GM21390 (cell line): ENCODE measurements around the gene DNMT3B.
"Not testable (repeated sequence)": the region's sequence is repeated elsewhere in the genome, so short reads cannot be mapped to it uniquely, and the experiment has no call there.

Experiments used
- ATAC-seq: cut with Tn5 transposase; IDR thresholded peaks from one replicate; pipeline ENCODE4 v1.9.1; 2021; ENCODE audit not compliant: unreplicated experiment

Gene DNMT3B

GRCh38 chr20:32761831-32762753, at the start of gene DNMT3B:
TSS of gene DNMT3B (plus strand) at chr20:32762385. CDS start at chr20:32780324, 17,939 bp downstream.
- ATAC-seq = peak; percentile 68

DNA sequence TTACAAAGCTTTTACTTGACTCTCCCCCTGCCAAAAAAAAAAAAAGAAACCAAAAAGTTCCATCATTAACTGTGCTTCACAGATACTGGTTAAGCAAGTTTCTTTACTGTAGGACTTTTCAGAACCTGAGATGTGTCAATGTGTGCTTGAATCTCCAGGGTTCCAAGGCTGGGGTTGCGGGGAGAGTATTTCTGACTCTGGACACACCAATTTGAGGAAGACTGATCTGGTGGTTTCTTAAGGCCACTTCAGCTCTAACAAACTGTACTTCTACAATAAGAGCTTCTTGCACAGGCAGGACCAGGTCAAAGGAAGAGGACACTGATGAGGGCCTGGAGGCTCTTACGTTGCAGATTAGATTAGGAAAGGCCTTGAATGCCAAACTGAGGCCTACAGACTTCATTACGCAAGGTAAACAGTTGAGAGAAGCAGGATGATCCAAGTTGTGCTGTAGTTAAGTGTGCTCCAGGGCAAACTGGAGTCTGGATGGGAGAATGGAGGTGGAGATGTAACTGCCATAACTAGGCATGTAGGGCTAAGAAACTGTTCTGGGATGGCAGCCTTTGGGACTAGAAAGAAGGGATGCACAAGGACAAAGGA, 43.3 kb upstream of the DNMT3B start:
- no peak for ATAC-seq

GRCh38 chr20:32727683-32728082, 34.5 kb upstream of the DNMT3B start:
- no peak for ATAC-seq

DNA sequence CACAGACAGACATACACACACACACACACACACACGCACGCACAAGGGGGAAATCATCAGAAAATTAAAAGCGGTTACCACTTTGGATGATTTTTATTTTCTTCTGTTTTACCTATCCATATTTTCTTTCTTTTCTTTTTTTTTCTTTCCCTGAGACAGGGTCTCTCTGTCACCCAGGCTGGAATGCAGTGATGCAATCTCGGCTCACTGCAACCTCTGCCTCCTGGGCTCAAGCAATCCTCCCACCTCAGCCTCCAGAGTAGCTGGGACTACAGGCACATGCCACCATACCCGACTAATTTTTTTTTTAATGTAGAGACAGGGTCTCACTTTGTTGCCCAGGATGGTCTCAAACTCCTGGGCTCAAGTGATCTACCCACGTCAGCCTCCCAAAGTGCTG, 33.8 kb upstream of the DNMT3B start:
- not testable (repeated sequence) for ATAC-seq

GRCh38 chr20:32729334-32729733, 32.9 kb upstream of the DNMT3B start:
- not testable (repeated sequence) for ATAC-seq

DNA sequence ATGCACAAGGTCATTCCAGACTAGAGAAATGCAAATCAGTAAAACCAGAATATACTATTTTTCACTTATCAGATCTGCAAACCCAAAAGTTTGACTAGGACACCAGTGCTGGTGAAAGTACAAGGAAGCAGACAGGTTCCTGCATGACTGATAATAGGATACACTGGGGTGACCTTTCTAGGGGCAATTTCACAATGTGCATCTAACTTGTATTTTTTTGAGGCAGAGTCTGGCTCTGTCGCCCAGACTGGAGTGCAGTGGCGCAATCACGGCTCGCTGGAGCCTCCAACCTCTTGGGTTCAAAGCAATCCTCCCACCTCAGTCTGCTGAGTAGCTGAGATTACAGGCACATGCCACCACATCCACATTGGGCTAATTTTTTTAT, 30.3 kb upstream of the DNMT3B start:
- no peak for ATAC-seq

- ATAC-seq = no peak
These were observed 24.6 kb upstream of the DNMT3B start for GRCh38 chr20:32737371-32738223.

GRCh38 chr20:32741151-32741550, 21.0 kb upstream of the DNMT3B start:
- ATAC-seq = no peak

DNA sequence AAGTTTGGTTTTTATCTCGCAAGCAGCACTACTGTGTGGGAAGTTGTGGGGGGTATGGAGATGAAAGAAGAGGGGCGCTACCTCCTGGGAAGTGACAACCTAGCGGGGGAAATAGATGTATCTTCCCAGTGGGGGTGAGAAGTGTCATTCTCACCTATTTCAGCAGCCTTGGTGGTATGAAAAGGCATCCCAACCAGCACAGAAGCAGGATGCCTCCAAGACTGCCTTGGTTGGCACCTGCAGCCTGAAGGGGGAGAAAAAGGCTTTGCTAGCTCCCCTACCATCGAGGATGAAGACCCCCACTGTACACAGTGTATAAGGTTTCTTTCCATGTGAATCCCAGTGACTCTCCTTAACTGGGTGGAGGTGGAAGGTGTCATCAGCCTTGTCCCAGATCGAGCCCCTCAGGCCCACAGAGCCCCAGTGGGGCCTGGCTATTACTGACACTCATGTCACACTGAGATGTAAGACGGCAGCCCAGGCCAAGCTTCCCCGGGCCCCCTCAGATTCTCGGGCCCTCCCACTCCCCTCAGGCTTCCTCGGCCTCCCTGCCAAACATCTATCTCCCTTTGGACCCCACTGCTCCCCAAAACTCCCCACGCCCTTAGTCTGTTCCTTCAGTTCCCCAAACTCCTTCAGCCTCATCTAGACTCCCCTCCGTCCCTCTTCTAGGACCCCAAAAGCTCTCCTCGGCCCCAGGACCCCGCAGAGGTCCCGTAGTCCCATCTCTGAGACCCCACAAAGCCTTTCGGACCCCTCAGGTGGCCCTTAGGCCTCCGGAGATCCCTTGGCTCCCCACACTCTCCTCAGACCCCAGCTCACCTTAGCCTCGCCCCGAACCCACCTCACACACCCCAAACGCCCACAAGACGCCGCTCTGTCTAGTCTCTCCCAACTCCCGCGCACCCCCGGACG, 19.6 kb upstream of the DNMT3B start:
- ATAC-seq = no peak

GRCh38 chr20:32743237-32744112, 18.7 kb upstream of the DNMT3B start, which contains the start of gene COMMD7:
TSS of gene COMMD7 (minus strand) at chr20:32743467. CDS start at chr20:32743391, 76 bp downstream.
- peak; percentile 71 for ATAC-seq

DNA sequence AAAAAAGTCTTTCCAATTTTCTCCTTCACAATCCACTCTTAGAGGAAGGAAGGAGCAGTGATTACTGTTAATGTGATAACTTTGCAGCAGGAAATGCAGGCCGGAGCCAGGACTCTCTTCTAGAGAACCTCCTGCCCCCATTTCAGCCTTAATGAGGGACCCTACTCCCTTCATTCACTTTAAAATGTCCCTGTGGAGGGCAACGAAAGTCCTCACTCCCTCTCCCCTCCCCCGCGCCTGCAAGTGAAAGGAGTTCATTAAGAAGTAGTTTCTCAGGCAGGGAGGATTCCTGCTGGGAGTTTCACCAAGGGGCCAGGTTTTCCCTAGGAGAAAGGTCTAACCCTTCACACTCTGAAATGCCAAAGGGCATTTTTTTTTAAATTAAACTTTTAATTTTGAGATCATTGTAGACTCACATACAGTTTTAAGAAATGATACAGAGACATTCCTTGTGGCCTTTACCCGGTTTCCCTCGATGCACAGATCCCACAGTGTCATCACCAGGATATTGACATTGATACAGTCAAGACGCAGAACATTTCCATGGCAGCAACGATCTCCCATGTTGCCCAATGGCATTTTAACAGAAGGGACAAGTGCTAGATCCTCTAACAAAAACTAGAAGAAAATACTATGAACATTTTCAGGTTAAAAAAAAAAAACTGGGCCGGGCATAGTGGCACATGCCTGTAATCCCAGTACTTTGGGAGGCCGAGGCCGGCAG, 12.1 kb upstream of the DNMT3B start:
- no peak for ATAC-seq

GRCh38 chr20:32751293-32751692, 10.9 kb upstream of the DNMT3B start:
- ATAC-seq = no peak

GRCh38 chr20:32751702-32752457, 10.3 kb upstream of the DNMT3B start:
- ATAC-seq = no peak

DNA sequence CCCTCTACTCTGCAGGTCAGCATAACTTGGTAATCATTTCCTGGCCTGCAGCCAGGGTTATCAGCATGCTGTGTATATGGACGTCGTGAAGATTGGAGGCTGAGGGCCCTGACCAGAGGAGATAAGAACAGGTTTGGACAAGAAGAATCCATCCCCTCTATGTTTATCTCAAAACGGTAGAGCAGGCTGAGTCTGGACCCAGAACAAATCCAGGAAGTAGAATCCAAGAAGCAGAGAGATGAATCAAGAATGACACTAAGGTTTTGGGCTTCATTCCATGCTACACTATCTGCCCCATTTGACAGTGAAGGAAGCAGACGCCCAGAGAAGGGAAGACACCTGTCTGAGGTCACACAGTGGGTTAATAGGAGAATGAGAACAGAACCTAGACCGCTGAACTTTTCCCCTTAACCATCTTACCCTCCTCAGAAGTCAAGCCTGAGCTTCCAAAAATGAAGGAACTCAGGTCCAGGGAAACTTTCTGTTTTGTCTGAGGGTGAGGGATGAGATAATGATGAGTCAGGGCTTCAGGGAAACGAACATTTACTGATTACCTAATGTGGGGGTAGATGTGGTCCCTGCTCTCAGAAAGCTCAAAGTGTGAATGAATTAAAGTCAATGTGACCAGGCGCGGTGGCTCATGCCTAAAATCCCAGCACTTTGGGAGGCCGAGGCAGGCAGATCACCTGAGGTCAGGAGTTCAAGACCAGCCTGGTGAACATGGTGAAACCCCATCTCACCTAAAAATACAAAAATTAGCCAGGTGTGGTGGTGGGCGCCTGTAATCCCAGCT, 9.5 kb upstream of the DNMT3B start:
- ATAC-seq = no peak

- ATAC-seq = no peak
These were observed 8.5 kb upstream of the DNMT3B start for GRCh38 chr20:32753731-32754130.

- ATAC-seq = no peak
These were observed 6.0 kb upstream of the DNMT3B start for GRCh38 chr20:32756156-32756555.

DNA sequence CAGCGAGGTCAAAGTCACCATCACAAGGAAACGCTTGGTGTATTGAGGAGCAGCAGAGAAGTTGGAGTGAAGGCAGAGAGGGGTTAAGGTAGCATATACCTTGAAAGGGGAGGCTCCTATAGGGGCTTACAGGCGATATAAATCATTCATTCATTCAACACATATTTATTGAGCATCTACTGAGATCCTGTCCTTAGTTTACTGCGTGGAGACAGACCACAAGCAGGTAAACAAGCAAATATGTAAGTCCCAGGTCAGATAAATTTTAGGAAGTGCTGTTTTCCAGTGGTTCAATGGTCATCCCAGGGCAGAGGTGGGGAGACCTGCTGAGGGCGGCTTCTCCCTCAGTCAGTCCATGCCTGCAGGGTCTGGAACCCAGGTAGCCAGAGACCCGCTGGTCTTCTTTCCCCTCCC, 761 bp upstream of the DNMT3B start:
- ATAC-seq = no peak
